Esophagus (tissue), 2 donors: ENCODE data around the gene BRSK1. TPM values are rescaled to one million over a fixed set of nuclear protein-coding genes. Genes with fewer than 3 reads are reported as not detected.

Experiments
- H3K27ac ChIP-seq, 2 donors: one replicate each; pipeline ENCODE4 v1.5.1; 2013; ENCODE audit warnings: low read depth in 2 of 2, mild to moderate bottlenecking in 2 of 2, inconsistent platforms in 1 of 2, low read length in 1 of 2, moderate library complexity in 1 of 2
- H3K27me3 ChIP-seq, 2 donors: one replicate each; pipeline ENCODE4 v1.6.1; 2013; ENCODE audit warnings: low read length in 2 of 2, control low read depth in 1 of 2, mild to moderate bottlenecking in 1 of 2; ENCODE audit not compliant: insufficient read depth in 2 of 2, control insufficient read depth in 1 of 2
- H3K36me3 ChIP-seq, 2 donors: one replicate each; pipeline ENCODE4 v1.6.1; 2013; ENCODE audit warnings: low read length in 1 of 2; ENCODE audit not compliant: control insufficient read depth in 2 of 2, insufficient read depth in 2 of 2
- H3K4me1 ChIP-seq, 2 donors: one replicate each; pipeline ENCODE4 v1.6.1; 2013; ENCODE audit warnings: low read length in 1 of 2; ENCODE audit not compliant: control insufficient read depth in 2 of 2, insufficient read depth in 2 of 2
- H3K4me3 ChIP-seq, 2 donors: one replicate each; pipeline ENCODE4 v1.5.1; 2013; ENCODE audit warnings: low read length in 2 of 2, mild to moderate bottlenecking in 2 of 2, low read depth in 1 of 2, moderate library complexity in 1 of 2
- H3K9me3 ChIP-seq, 2 donors: one replicate each; pipeline ENCODE4 v1.6.1; 2013; ENCODE audit warnings: mild to moderate bottlenecking in 2 of 2, low read depth in 1 of 2, low read length in 1 of 2, moderate library complexity in 1 of 2; ENCODE audit not compliant: control insufficient read depth in 2 of 2, insufficient read depth in 1 of 2
- WGBS, 2 donors: extraction: QIAGEN DNeasy Blood & Tissue Kit; methylation state at CpG; one replicate each; pipeline ENCODE4 v1.1.7; 2013; 5-methylcytosine and 5-hydroxymethylcytosine counted together
- polyA plus RNA-seq, 2 donors: library from polyadenylated mRNA; stranded (reverse); fragments of 200-250 nt; gene quantifications; one replicate each; pipeline ENCODE4 v1.2.3, GENCODE V29; 2013
- donor health status: healthy with polysubstance abuse.
- donor health status: Bipolar disorder and iron deficiency.

Gene BRSK1
- polyA plus RNA-seq, 2 donors = 0.96 to 1.0 TPM

- Histone ChIP-seq H3K4me3 (no peak overlapping the region), H3K27me3 (no peaks in the 10 kb centered on the region), H3K36me3 (peaks cover 0 to 17% of the 10 kb centered on the region in 2 donors), H3K9me3 (no peaks in the 10 kb centered on the region), H3K27ac (peak overlapping the region in 1 of 2 donors; percentile 35), H3K4me1 (peaks cover 24 to 47% of the 10 kb centered on the region in 2 donors)
- 81 to 82% methylated on average over 21 of the region's 21 CpGs for whole genome bisulfite sequencing, 2 donors
Measured at GRCh38 chr19:55252760-55253663, 30.8 kb upstream of the BRSK1 start.

- H3K36me3 ChIP-seq = peaks cover 0 to 12% of the 10 kb centered on the region in 2 donors
- H3K27ac ChIP-seq = peak overlapping the region; percentile 57 to 62
- no peaks in the 10 kb centered on the region for H3K9me3 ChIP-seq
- H3K4me3 ChIP-seq = peak overlapping the region; percentile 18 to 27
- no peaks in the 10 kb centered on the region for H3K27me3 ChIP-seq
- WGBS, 2 donors = 63 to 65% methylated on average over 23 of the region's 23 CpGs
- H3K4me1 ChIP-seq = peaks cover 24 to 37% of the 10 kb centered on the region in 2 donors
Measured at GRCh38 chr19:55253842-55254624, 29.8 kb upstream of the BRSK1 start.

DNA sequence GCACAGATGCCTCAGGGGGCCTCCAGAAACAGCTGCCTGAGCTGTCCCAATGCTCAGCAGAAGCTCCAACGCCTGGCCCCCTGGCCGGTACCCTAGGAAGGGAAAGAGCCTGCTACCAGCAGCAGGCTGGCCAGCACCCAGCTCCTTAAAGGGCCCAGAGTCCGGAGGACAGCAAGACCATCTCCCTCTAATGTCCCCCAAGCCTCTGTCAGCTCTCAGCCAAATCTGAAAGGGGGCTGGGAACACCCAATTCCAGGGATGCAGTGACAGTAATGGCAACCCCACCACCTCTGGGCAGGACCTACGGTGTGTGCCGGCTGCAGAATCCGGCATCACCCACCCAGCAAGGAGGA is 29.2 kb upstream of the BRSK1 start:
- no peaks in the 10 kb centered on the region for H3K27me3 ChIP-seq
- peaks cover 24 to 35% of the 10 kb centered on the region in 2 donors for H3K4me1 ChIP-seq
- H3K4me3 ChIP-seq = peak overlapping the region; percentile 18 to 27
- H3K9me3 ChIP-seq = no peaks in the 10 kb centered on the region
- WGBS, 2 donors = 50 to 60% methylated on average over 6 of the region's 6 CpGs
- peaks cover 0 to 12% of the 10 kb centered on the region in 2 donors for H3K36me3 ChIP-seq
- H3K27ac ChIP-seq = peak overlapping the region; percentile 57 to 62

DNA sequence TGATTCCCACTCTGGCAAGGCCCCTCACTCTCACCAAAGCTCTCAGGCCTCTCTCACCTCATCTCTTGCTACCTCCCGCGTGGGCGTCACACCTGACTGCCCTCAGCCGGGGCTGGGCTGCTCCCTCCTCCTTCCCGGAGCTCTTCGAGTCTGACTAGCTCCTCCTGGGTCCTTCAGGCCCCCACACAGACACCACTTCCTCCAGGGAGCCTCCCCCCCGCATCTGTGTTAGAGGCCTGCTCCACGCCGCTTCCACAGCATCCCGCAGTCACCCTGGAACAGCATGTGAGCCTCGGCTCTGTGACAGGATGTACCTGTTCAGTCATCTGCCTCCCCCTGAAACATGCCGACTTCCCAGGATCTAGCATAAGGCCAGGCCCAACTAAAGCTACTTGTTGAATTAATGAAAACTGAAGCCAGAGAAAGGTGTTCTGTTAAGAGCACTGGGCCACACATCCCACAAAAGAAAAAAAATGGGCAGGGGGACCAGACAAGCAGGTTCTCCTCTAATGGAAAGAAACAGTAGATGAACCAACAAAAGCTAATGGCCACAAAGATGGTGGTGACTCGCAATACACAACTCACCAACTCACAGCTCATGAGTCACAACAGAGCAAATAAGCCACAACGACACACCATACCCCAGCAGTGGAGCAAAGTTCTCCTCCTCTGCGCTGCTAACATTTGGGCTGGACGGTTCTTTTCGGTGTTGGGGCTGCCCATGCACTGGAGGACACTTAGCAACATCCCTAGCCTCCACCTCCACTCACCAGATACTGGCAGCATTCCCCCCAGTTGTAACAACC is 28.0 kb upstream of the BRSK1 start:
- Histone ChIP-seq H3K27me3 (no peaks in the 10 kb centered on the region), H3K27ac (peak overlapping the region; percentile 17 to 66), H3K4me1 (peaks cover 21 to 29% of the 10 kb centered on the region in 2 donors), H3K4me3 (peak overlapping the region; percentile 11 to 27), H3K36me3 (peaks cover 0 to 8% of the 10 kb centered on the region in 2 donors), H3K9me3 (no peaks in the 10 kb centered on the region)
- 44 to 48% methylated on average over 17 of the region's 17 CpGs for WGBS, 2 donors

GRCh38 chr19:55256562-55257460 is 27.0 kb upstream of the BRSK1 start:
- H3K27ac ChIP-seq = peak overlapping the region in 1 of 2 donors; percentile 97
- H3K9me3 ChIP-seq = no peaks in the 10 kb centered on the region
- no peaks in the 10 kb centered on the region for H3K27me3 ChIP-seq
- H3K4me1 ChIP-seq = peaks cover 20 to 21% of the 10 kb centered on the region in 2 donors
- 33 to 35% methylated on average over 22 of the region's 22 CpGs for WGBS, 2 donors
- H3K4me3 ChIP-seq = peak overlapping the region; percentile 90 to 97
- peaks cover 0 to 5% of the 10 kb centered on the region in 2 donors for H3K36me3 ChIP-seq

DNA sequence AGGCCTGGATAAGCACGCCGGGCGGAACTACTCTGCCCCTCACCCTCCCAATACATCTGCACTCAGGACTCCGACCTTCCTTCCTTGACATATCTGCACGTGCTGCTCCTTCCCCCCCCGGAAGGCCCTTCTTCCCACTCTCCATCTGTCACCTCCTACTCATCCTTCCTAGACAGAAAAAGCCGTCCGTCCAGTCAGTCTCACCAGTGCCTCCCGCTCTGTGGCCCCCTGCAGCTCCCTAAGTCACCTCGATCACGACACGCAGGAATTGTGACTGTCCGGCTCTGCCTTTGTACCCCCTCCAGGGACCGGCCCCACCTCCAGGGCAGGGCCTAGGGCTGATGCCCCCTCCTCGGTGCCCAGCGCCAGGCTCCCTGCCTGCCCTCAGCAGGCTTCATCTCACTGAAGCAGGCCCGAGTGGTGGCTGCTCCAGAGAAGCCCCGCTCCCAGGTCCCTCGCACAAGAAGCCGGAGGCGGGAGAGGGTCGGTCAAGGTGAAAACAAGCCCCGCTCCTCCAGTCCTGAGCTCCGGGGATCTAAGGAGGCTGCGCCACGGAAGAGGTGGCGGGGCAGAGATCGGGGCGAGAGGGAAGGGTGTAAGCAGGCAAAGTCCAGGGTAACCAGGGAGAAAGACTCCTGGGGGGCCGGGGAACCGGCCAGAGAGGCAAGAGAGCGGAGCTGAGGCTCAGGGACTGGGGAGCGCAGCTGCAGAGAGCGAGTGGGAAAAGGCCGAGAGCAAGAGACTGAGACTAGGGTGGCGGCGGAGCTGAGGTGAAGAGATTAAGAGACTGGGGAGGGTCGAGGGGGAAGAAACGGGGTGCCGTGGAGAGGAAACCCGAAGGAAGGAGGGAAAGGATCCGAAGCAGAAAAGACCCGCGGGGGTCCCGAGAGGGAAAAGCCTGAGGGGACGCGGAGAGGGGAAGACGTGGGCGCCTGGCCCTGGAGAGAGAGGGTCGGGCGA is 26.1 kb upstream of the BRSK1 start:
- H3K27me3 ChIP-seq = no peaks in the 10 kb centered on the region
- peaks cover 19 to 21% of the 10 kb centered on the region in 2 donors for H3K4me1 ChIP-seq
- no peaks in the 10 kb centered on the region for H3K9me3 ChIP-seq
- WGBS, 2 donors = 2 to 3% methylated on average over 47 to 51 of the region's 51 CpGs
- peak overlapping the region; percentile 90 to 97 for H3K4me3 ChIP-seq
- peak overlapping the region; percentile 95 to 97 for H3K27ac ChIP-seq
- H3K36me3 ChIP-seq = peaks cover 0 to 11% of the 10 kb centered on the region in 2 donors

GRCh38 chr19:55258476-55258827 is 25.3 kb upstream of the BRSK1 start:
- H3K4me1 ChIP-seq = peaks cover 19 to 21% of the 10 kb centered on the region in 2 donors

More at GRCh38 chr19:55258476-55258827, 25.3 kb upstream of the BRSK1 start:
- Histone ChIP-seq H3K4me3 (peak overlapping the region; percentile 90 to 97), H3K9me3 (no peaks in the 10 kb centered on the region), H3K27ac (peak overlapping the region; percentile 95 to 97), H3K36me3 (peaks cover 0 to 11% of the 10 kb centered on the region in 2 donors), H3K27me3 (no peaks in the 10 kb centered on the region)
- WGBS, 2 donors = 0% methylated on average over 9 to 53 of the region's 53 CpGs
